H1 (cell line): Measurements from ENCODE around the gene GRK5. TPM values are rescaled to one million over a fixed set of nuclear protein-coding genes. Genes with fewer than 3 reads are reported as not detected.
A peak's percentile ranks its signal among the peaks of the same experiment; 100 is the strongest.

Experiments
- CTCF ChIA-PET: fragments of 300-600 bp; sonication (Branson Sonifier 250); formaldehyde crosslinking; loops from one replicate; lab custom pipeline; 2021; ENCODE audit not compliant: partially characterized antibody; lab: Charles Lee
- POLR2A ChIA-PET: fragments of 300-600 bp; sonication (Branson Sonifier 250); formaldehyde crosslinking; loops from one replicate; lab custom pipeline; 2021; ENCODE audit warnings: inconsistent platforms; ENCODE audit not compliant: partially characterized antibody; lab: Charles Lee
- DNase-seq, 2 experiments: peaks; one replicate each; pipeline versions ENCODE4 v3.0.0 to v3.0.0-alpha.2; 2010 to 2022; ENCODE audit warnings: low spot score in 2 of 2, low read depth in 1 of 2, mixed read lengths in 1 of 2
- FAIRE-seq: peaks from 2 replicates; lab custom pipeline; 2011; peaks lifted over from hg19 to GRCh38; lab: Jason Lieb, UNC
- H2AFZ ChIP-seq: 2 replicates; pipeline ENCODE4 v1.8.1; 2012; ENCODE audit warnings: low read length, inconsistent platforms
- H2AK5ac ChIP-seq: 2 replicates; pipeline ENCODE4 v1.6.1; 2013; ENCODE audit warnings: low read depth, low read length
- H2BK120ac ChIP-seq: replicated peaks from 2 replicates; pipeline ENCODE3; 2013; ENCODE audit warnings: low read depth, low read length, inconsistent platforms
- H2BK12ac ChIP-seq: 2 replicates; pipeline ENCODE4 v1.6.1; 2013; ENCODE audit warnings: low read depth, low read length
- H2BK15ac ChIP-seq: 2 replicates; pipeline ENCODE4 v1.6.1; 2013; ENCODE audit warnings: low read length
- H2BK20ac ChIP-seq: 2 replicates; pipeline ENCODE4 v1.6.1; 2013; ENCODE audit warnings: low read length
- H2BK5ac ChIP-seq: 2 replicates; pipeline ENCODE4 v1.6.1; 2013; ENCODE audit warnings: low read depth, low read length
- H3K14ac ChIP-seq: 2 replicates; pipeline ENCODE4 v1.6.1; 2013; ENCODE audit warnings: inconsistent platforms; ENCODE audit not compliant: insufficient read length
- H3K18ac ChIP-seq: 2 replicates; pipeline ENCODE4 v1.6.1; 2013; ENCODE audit warnings: low read length; ENCODE audit errors: extremely low read depth
- H3K23ac ChIP-seq: 2 replicates; pipeline ENCODE4 v1.6.1; 2013; ENCODE audit warnings: inconsistent platforms; ENCODE audit not compliant: insufficient read length
- H3K23me2 ChIP-seq: 2 replicates; pipeline ENCODE4 v1.6.1; 2013; ENCODE audit warnings: low read depth, low read length
- H3K27ac ChIP-seq: 2 replicates; pipeline ENCODE4 v1.6.1; 2011; ENCODE audit warnings: low read depth, low read length, inconsistent platforms
- H3K27me3 ChIP-seq, 4 experiments: replicated peaks in 1 of 4; 1 replicate in 1 of 4; 2 replicates in 3 of 4; pipeline versions ENCODE4 v1.6.1 to v1.8.1; 2011 to 2013; ENCODE audit warnings: low read length in 3 of 4, mild to moderate bottlenecking in 3 of 4, inconsistent platforms in 2 of 4, mixed read lengths in 2 of 4, moderate library complexity in 1 of 4; ENCODE audit not compliant: control insufficient read depth in 3 of 4, insufficient read depth in 3 of 4; ENCODE audit errors: extremely low read depth in 1 of 4
- H3K36me3 ChIP-seq, 4 experiments: 2 replicates each; pipeline versions ENCODE4 v1.6.1 to v1.8.1; 2011 to 2013; ENCODE audit warnings: mild to moderate bottlenecking in 4 of 4, low read length in 3 of 4, moderate library complexity in 2 of 4, control low read depth in 1 of 4, inconsistent platforms in 1 of 4; ENCODE audit not compliant: insufficient read depth in 4 of 4, control insufficient read depth in 2 of 4
- H3K4ac ChIP-seq: replicated peaks from 2 replicates; pipeline ENCODE3; 2013; ENCODE audit warnings: low read length, low read depth, mixed read lengths, inconsistent platforms; ENCODE audit not compliant: insufficient read length
- H3K4me1 ChIP-seq, 4 experiments: replicated peaks in 1 of 4; 1 replicate in 1 of 4; 2 replicates in 3 of 4; pipeline versions ENCODE4 v1.6.1 to v1.8.1; 2011 to 2013; ENCODE audit warnings: low read length in 3 of 4, inconsistent platforms in 2 of 4, mixed read lengths in 1 of 4; ENCODE audit not compliant: insufficient read depth in 4 of 4, control insufficient read depth in 3 of 4
- H3K4me2 ChIP-seq, 2 experiments: 2 replicates each; pipeline versions ENCODE4 v1.6.1 to v1.8.1; 2011 to 2013; ENCODE audit warnings: low read depth in 2 of 2, low read length in 2 of 2, control low read depth in 1 of 2, inconsistent platforms in 1 of 2, mild to moderate bottlenecking in 1 of 2; ENCODE audit not compliant: insufficient read depth in 1 of 2
- H3K4me3 ChIP-seq, 4 experiments: fragments of 200-600, 300-600 bp in 1 of 4; sonication (generic), shearing (Covaris generic), sonication (Bioruptor Twin) in 1 of 4; 2 replicates each; pipeline versions ENCODE4 v1.5.1 to v1.8.1; 2011 to 2016; ENCODE audit warnings: low read length in 4 of 4, low read depth in 3 of 4, control low read depth in 2 of 4, inconsistent platforms in 2 of 4, mild to moderate bottlenecking in 2 of 4, mixed read lengths in 1 of 4, moderate library complexity in 1 of 4; ENCODE audit not compliant: insufficient read depth in 2 of 4; ENCODE audit errors: extremely low read depth in 1 of 4
- H3K56ac ChIP-seq: replicated peaks from 2 replicates; pipeline ENCODE3; 2013; ENCODE audit warnings: low read depth, mild to moderate bottlenecking, mixed read lengths, low read length, inconsistent platforms; ENCODE audit not compliant: insufficient read length
- H3K79me1 ChIP-seq: 2 replicates; pipeline ENCODE4 v1.6.1; 2013; ENCODE audit warnings: low read depth, low read length, control low read depth
- H3K79me2 ChIP-seq, 2 experiments: 2 replicates each; pipeline versions ENCODE4 v1.6.1 to v1.8.1; 2012 to 2013; ENCODE audit warnings: low read length in 2 of 2, mild to moderate bottlenecking in 2 of 2, inconsistent platforms in 1 of 2; ENCODE audit not compliant: insufficient read depth in 2 of 2, control insufficient read depth in 1 of 2
- H3K9ac ChIP-seq, 4 experiments: replicated peaks in 1 of 4; 1 replicate in 1 of 4; 2 replicates in 3 of 4; pipeline versions ENCODE4 v1.6.1 to v1.8.1; 2011 to 2013; ENCODE audit warnings: low read depth in 3 of 4, low read length in 3 of 4, control low read depth in 2 of 4, mild to moderate bottlenecking in 2 of 4, moderate library complexity in 2 of 4, inconsistent platforms in 1 of 4; ENCODE audit errors: extremely low read depth in 1 of 4
- H3K9me3 ChIP-seq, 2 experiments: 2 replicates each; pipeline versions ENCODE4 v1.6.1 to v1.8.1; 2012 to 2013; ENCODE audit warnings: mild to moderate bottlenecking in 2 of 2, moderate library complexity in 2 of 2, control low read depth in 1 of 2, inconsistent platforms in 1 of 2, low read depth in 1 of 2, low read length in 1 of 2, mixed read lengths in 1 of 2; ENCODE audit not compliant: insufficient read depth in 2 of 2
- H4K20me1 ChIP-seq, 2 experiments: replicated peaks in 1 of 2; 2 replicates each; pipeline versions ENCODE3 to v1.8.1; 2011 to 2013; ENCODE audit warnings: inconsistent platforms in 2 of 2, low read length in 2 of 2, mild to moderate bottlenecking in 1 of 2; ENCODE audit not compliant: insufficient read depth in 2 of 2, control insufficient read depth in 1 of 2
- H4K5ac ChIP-seq: 2 replicates; pipeline ENCODE4 v1.6.1; 2013; ENCODE audit warnings: low read length, low read depth, mixed read lengths, inconsistent platforms; ENCODE audit not compliant: insufficient read length
- H4K8ac ChIP-seq: 2 replicates; pipeline ENCODE4 v1.8.0; 2013; ENCODE audit warnings: mild to moderate bottlenecking, moderate library complexity, low read length, inconsistent platforms; ENCODE audit not compliant: insufficient read depth; ENCODE audit errors: extremely low read depth
- H4K91ac ChIP-seq: replicated peaks from 2 replicates; pipeline ENCODE3; 2013; ENCODE audit warnings: low read length, mixed read lengths, inconsistent platforms; ENCODE audit not compliant: insufficient read length
- FOSL1 ChIP-seq: IDR thresholded peaks from 2 replicates; pipeline ENCODE4 v1.6.1; 2011; ENCODE audit warnings: mild to moderate bottlenecking, low read depth, low read length, moderate library complexity; ENCODE audit not compliant: insufficient read depth
- HDAC2 ChIP-seq, 2 experiments: fragments of 300-600 bp in 1 of 2; sonication (generic) in 1 of 2; IDR thresholded peaks; 2 replicates each; pipeline ENCODE4 v1.6.1; 2011 to 2012; ENCODE audit warnings: low read depth in 2 of 2, low read length in 2 of 2, mild to moderate bottlenecking in 2 of 2, moderate library complexity in 2 of 2, borderline replicate concordance in 1 of 2, inconsistent platforms in 1 of 2
- RAD21 ChIP-seq, 2 experiments: IDR thresholded peaks in 1 of 2; conservative IDR thresholded peaks in 1 of 2; 2 replicates each; pipeline ENCODE4 v1.6.1; 2011; ENCODE audit warnings: low read depth in 2 of 2, low read length in 2 of 2, improper control_type of control experiment in 1 of 2, inconsistent platforms in 1 of 2, mild to moderate bottlenecking in 1 of 2, moderate library complexity in 1 of 2
- TAF7 ChIP-seq: optimal IDR thresholded peaks from 2 replicates; pipeline ENCODE3; 2011; ENCODE audit warnings: low read depth, mild to moderate bottlenecking, inconsistent platforms, low read length, moderate library complexity, borderline replicate concordance
- WGBS, 2 experiments: shearing (Covaris generic) in 1 of 2; methylation state at CpG; one replicate each; pipeline versions ENCODE4 v1.1.6 to v1.1.7; 2013 to 2015; ENCODE audit warnings: low lambda C conversion rate in 2 of 2, mixed read lengths in 2 of 2, inconsistent platforms in 1 of 2, low coverage in 1 of 2, missing lambda C conversion rate in 1 of 2; ENCODE audit not compliant: insufficient replicate concordance in 2 of 2, insufficient coverage in 1 of 2, insufficient read length in 1 of 2; ENCODE audit errors: extremely low coverage in 1 of 2, missing lambda C conversion rate in 1 of 2; 5-methylcytosine and 5-hydroxymethylcytosine counted together
- polyA plus RNA-seq, 7 experiments: library from polyadenylated mRNA; depleted of rRNA in 3 of 7; stranded (reverse) in 5 of 7; unstranded in 2 of 7; fragments of >200 nt in 5 of 7; fragments of 200-250 nt in 2 of 7; gene quantifications; 1 replicate in 5 of 7; 2 replicates in 1 of 7; 4 replicates in 1 of 7; pipeline versions ENCODE4 v1.2.1 to v1.2.3, GENCODE V29; 2011 to 2013; ENCODE audit warnings: missing spikeins in 2 of 7, mixed read lengths in 2 of 7
- total RNA-seq: library from RNA; stranded (reverse); fragmentation: NEBNext Ultra II Directional; extraction: Animal tissue kit (Norgen Biotek cat#: 25700); gene quantifications from 2 replicates; pipeline ENCODE4 v1.2.1, GENCODE V29; 2021

The GRK5 gene
- total and polyA plus RNA-seq, 2 of the 8 experiments (the other 6 are each of a cell fraction or from before 2014, with no cell fraction given) = 0.54 to 2.5 TPM

- Histone ChIP-seq H3K27ac (no peak overlapping the region), H2BK5ac (peak overlapping the region; percentile 40; the same call in 1 of the 2 replicates), H3K4me3 (no peak overlapping the region), H3K56ac (no peak overlapping the region), H3K23ac (no peak overlapping the region), H3K4me2 (no peak overlapping the region), H3K14ac (no peak overlapping the region), H3K36me3 (no peaks in the 10 kb centered on the region), H3K79me1 (no peaks in the 10 kb centered on the region), H3K27me3 (no peaks in the 10 kb centered on the region), H3K79me2 (no peaks in the 10 kb centered on the region), H3K4me1 (peaks cover 12 to 33% (median 23%) of the 10 kb centered on the region in 4 experiments), H3K23me2 (no peaks in the 10 kb centered on the region; the same call in 1 of the 2 replicates), H3K9me3 (no peaks in the 10 kb centered on the region), H3K9ac (no peak overlapping the region), H4K20me1 (no peaks in the 10 kb centered on the region), H2BK15ac (peak overlapping the region; percentile 31; the same call in 1 of the 2 replicates), H4K8ac (0 out of 2 replicates have a peak overlapping the region, but pooled peaks have one; percentile 23), H2BK12ac (peak overlapping the region; percentile 62; the same call in 1 of the 2 replicates), H2AK5ac (no peak overlapping the region), H4K91ac (no peak overlapping the region), H2BK120ac (no peak overlapping the region), H4K5ac (no peak overlapping the region), H3K18ac (peak overlapping the region; percentile 40; the same call in 1 of the 2 replicates), H3K4ac (no peak overlapping the region), H2BK20ac (0 out of 2 replicates have a peak overlapping the region, but pooled peaks have one; percentile 27), H2AFZ (no peak overlapping the region)
- ChIA-PET POLR2A (no interaction called here), CTCF (interaction anchor here (0.9 to 3.0 kb wide), 8 partner anchors 11 to 289 kb away, joined by 3 to 11 read pairs (median 4); no protein-coding TSS in a partner anchor)
- no peak for FAIRE-seq
- DNase-seq = no peak
- WGBS, 2 experiments = 81% methylated on average over 16 of the region's 16 CpGs; no CpG with 5 or more reads in 1 of the 2 experiments
- TF ChIP-seq FOSL1 = no peak
- no peak for TF ChIP-seq TAF7
- TF ChIP-seq HDAC2 (IDR thresholded peaks at IDR 0.05; ENCODE audit: borderline replicate concordance in 1 of 2, low read depth in 2 of 2, low read length in 2 of 2) = no peak
- no peak for TF ChIP-seq RAD21 (IDR thresholded peaks at IDR 0.05 in 1 of 2, conservative IDR thresholded peaks at IDR 0.05 in 1 of 2; ENCODE audit: low read depth in 2 of 2, low read length in 2 of 2)
These were observed 112.0 kb downstream of the GRK5 start for GRCh38 chr10:119319161-119319919.
